Esophagus muscularis mucosa (tissue), 4 donors: Measurements from ENCODE around the gene RNF183.

Experiments
- CTCF ChIP-seq, 3 experiments: fragments of 200-600 bp in 2 of 3; fragments of 450-650 bp in 1 of 3; sonication (generic) in 2 of 3; IDR thresholded peaks; one replicate each; pipeline ENCODE4 v1.5.1; 2017 to 2019; ENCODE audit warnings: antibody characterized with exemption in 3 of 3, mild to moderate bottlenecking in 2 of 3, moderate library complexity in 1 of 3
- EP300 ChIP-seq: sonication (generic); formaldehyde crosslinking; IDR thresholded peaks from one replicate; pipeline ENCODE4 v1.6.1; 2017; ENCODE audit warnings: antibody characterized with exemption
- POLR2A ChIP-seq: fragments of 450-650 bp; IDR thresholded peaks from one replicate; pipeline ENCODE4 v1.6.1; 2017; ENCODE audit warnings: antibody characterized with exemption, moderate library complexity, mild to moderate bottlenecking, low read depth
- POLR2AphosphoS5 ChIP-seq, 2 donors: sonication (generic); formaldehyde crosslinking; IDR thresholded peaks; one replicate each; pipeline ENCODE4 v1.6.1; 2017; ENCODE audit warnings: antibody characterized with exemption in 2 of 2

DNA sequence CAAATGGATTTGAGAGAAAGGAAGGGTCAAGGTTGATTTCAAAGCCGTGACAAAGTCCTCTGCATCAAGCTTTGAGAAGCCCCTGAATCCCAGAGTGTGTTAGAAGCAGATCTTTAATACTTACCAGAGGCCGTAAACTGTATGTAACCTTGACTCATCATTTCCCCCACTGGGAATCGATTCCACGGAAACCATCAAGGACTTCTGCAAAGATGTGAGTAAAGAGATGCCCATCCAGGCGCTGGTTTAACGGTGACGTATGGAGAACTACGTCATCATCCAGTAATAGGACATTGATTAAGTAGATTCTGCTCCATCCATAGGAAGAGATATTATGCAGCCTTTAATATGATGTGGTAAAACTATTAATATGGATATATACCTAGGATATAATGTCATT, 1.6 kb downstream of the RNF183 start:
- TF ChIP-seq POLR2AphosphoS5 (IDR thresholded peaks at IDR 0.05) (no peak), CTCF (IDR thresholded peaks at IDR 0.05) (no peak), EP300 (no peak), POLR2A (no peak)
